ENCODE results near the gene LARGE1.

LARGE1 gene

GRCh38 chr22:33841281-33842005 is 78.8 kb downstream of the LARGE1 start:
- H3K4me3 ChIP-seq (ENCODE audit: low read depth, low read length), result no peak overlapping the region
- no peak for TF ChIP-seq CTCF (IDR thresholded peaks at IDR 0.05; ENCODE audit: low read depth, low read length)

GRCh38 chr22:33838644-33839043 is 81.6 kb downstream of the LARGE1 start:
- TF ChIP-seq CTCF (IDR thresholded peaks at IDR 0.05; ENCODE audit: low read depth, low read length), result no peak

GRCh38 chr22:33837826-33838225 is 82.5 kb downstream of the LARGE1 start:
- TF ChIP-seq CTCF (IDR thresholded peaks at IDR 0.05; ENCODE audit: low read depth, low read length), result no peak
- H3K4me3 ChIP-seq (ENCODE audit: low read depth, low read length), result no peak overlapping the region

More at GRCh38 chr22:33838644-33839043, 81.6 kb downstream of the LARGE1 start:
- no peak overlapping the region for H3K4me3 ChIP-seq (ENCODE audit: low read depth, low read length)

GRCh38 chr22:33835265-33835664 is 85.0 kb downstream of the LARGE1 start:
- no peak overlapping the region for H3K4me3 ChIP-seq (ENCODE audit: low read depth, low read length)
- no peak for TF ChIP-seq CTCF (IDR thresholded peaks at IDR 0.05; ENCODE audit: low read depth, low read length)

- no peak overlapping the region for H3K4me3 ChIP-seq (ENCODE audit: low read depth, low read length)
- no peak for TF ChIP-seq CTCF (IDR thresholded peaks at IDR 0.05; ENCODE audit: low read depth, low read length)
Observed at GRCh38 chr22:33832558-33833151, 87.6 kb downstream of the LARGE1 start.

GRCh38 chr22:33831651-33832050 is 88.6 kb downstream of the LARGE1 start:
- no peak overlapping the region for H3K4me3 ChIP-seq (ENCODE audit: low read depth, low read length)
- no peak for TF ChIP-seq CTCF (IDR thresholded peaks at IDR 0.05; ENCODE audit: low read depth, low read length)

GRCh38 chr22:33831207-33831606 is 89.1 kb downstream of the LARGE1 start:
- no peak overlapping the region for H3K4me3 ChIP-seq (ENCODE audit: low read depth, low read length)

More at GRCh38 chr22:33831207-33831606, 89.1 kb downstream of the LARGE1 start:
- TF ChIP-seq CTCF (IDR thresholded peaks at IDR 0.05; ENCODE audit: low read depth, low read length), result no peak
